ENCODE data around the gene C19orf12.
"Not testable (repeated sequence)": the region's sequence is repeated elsewhere in the genome, so short reads cannot be mapped to it uniquely, and the experiment has no call there.

The C19orf12 gene

DNA sequence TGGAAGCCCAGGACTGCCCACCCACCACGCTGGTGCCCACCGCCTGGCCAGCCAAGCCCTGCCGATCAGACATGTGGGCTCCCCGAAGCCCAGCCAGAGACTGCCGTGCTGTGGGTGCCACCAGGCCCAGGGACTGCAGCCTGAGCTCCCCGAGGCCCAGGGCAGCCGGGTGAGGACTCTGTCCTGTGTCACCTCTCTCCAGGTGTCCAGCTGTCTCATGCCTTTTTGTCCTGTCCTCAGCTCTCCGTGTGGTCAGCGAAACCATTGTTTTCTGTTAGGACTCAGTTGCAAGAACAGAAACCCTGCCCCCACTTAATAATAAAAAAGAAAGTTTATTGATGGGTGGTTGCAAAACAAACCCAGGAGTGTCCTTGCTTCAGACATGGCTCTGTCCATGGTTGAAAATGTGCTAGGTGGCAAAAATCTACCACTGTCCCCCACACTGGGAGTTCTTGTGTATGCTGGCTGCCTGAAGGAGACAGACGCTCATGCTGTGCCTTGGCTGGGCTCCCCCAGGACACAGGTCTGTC lies 39.9 kb downstream of the C19orf12 start:
- DNase-seq = no peak

DNA sequence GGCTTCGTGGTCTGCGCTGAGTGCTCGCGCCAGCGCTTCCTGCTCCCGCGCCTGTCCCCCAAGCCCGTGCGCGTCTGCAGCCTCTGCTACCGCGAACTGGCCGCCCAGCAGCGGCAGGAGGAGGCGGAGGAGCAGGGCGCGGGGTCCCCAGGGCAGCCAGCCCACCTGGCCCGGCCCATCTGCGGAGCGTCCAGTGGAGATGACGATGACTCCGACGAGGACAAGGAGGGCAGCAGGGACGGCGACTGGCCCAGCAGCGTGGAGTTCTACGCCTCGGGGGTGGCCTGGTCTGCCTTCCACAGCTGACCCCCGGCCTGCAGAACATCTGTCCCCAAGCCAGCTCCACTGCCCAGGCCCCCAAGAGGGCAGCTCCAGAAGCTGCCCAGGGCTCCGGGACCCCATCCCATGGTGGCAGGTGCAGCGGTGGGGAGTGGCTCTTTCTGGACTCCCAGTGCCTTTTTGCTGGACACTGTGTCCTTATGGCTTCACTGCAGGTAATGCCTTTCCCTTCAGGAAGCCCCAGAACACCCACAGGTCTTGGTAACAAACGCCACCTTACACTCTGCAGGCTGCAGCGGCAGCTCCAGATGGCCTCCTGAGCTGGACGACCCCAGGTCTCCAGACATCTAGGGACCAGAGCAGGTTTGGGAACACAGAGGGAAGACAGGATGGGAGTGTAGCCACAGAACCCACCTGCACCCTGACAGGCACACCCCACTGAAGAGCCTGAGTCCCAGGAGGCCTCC lies 40.5 kb downstream of the C19orf12 start:
- no peak for DNase-seq

DNA sequence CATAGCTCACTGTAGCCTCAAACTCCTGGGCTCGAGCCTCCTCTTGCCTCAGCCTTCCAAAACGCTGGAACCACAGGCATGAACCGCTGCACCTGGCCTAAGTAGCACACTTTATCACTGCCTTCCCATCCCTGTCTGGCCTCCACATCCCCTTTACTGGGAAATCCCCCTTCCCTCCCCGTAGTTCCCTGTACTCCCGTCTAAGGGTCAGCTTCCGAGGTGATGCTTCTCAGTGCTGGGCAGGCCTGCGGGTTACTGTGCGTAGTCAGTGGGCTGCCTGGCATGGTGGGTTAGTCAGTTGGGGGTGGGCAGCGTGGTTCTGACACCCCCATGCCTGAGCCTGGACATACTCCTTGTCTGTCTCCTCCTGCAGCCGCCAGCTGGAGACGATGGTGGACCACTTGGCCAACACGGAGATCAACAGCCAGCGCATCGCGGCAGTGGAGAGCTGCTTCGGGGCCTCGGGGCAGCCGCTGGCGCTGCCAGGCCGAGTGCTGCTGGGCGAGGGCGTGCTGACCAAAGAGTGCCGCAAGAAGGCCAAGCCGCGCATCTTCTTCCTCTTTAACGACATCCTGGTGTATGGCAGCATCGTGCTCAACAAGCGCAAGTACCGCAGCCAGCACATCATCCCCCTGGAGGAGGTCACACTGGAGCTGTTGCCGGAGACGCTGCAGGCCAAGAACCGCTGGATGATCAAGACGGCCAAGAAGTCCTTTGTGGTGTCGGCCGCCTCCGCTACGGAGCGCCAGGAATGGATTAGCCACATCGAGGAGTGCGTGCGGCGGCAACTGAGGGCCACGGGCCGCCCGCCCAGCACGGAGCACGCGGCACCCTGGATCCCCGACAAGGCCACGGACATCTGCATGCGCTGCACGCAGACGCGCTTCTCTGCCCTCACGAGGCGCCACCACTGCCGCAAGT lies 41.4 kb downstream of the C19orf12 start:
- DNase-seq = no peak

DNA sequence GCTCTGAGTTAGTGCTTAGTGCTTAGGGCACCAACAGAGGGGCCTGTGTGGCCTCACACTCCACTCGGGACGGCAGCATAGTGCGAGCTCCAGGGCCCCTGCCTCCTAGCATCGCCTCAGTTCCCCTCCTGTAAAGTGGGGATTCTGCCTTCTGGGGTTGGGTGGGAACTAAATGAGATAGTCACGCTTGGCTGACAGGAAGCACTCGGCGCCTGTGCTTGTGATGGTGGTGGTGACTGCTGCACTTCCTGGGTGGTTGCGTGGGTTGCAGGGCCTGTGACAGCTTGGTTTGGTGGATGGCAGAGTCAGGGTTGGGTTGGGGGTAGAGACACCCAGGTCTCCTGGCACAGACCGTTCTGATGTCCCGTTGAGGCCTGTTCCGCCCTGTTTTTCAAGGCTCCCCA lies 42.1 kb downstream of the C19orf12 start:
- no peak for DNase-seq

DNA sequence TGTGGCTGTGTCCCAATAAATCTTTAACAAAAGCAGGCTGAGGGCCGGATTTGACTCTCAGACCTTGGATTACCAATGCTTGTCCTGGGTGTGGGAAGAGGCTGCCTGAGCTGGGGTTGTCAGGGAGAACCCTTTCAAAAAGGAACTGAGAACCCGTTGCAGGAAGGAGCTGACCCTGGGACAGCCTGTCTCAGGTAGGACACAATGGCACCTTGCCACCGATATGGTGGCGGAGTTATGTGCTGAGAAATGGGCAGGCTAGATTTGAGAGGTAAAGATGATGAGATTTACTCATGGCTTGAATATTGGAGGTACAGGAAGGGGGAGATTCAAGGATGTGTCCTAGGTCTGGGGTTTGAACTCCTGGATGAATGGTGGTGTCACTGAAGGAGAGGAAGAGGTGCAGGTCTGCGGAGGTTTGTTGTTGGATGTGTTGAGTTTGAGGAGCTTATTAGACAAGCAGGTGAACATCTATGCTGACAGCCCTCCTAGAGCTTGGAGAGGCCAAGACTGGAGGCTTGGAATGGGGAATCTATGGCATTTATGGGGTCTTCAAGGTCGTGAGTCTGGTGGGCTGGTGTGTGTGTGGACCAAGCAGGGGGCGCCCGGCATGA lies 42.6 kb downstream of the C19orf12 start:
- DNase-seq = no peak

DNA sequence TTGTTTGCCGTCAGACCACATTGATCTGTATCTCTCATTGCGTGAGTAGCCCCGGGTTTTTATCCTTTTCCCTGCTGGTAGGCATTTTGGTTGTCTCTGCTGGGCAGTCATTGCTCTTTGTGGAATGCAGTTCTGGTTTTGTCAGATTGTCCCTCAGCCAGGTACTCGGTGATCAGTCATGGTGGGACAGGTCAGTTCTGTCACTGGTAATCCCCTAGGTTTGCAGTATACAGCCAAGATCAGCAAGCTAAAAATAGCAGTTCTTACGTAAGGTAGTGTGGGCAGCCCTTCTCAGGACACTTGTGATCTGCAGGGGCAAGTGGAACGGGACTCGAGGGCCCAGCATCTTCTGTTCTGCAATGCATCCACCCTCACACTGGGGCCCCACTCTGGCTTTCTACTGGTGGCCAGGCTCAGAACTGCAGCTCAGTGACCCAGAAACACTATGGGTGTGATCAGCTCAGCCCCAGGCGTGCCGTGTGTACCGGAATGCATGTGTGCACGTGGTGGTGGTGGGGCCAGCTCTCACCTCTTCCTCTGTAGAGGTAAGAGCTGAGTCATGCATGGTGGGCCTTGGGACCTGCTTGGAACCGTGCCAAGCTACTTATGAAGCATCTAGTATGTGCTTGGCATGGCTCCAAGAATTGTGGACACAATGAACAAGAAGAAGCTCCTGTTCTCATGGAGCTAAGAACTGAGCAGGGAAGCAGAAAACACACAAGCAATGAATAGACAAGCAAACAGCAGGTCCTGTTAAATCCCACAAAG lies 43.5 kb downstream of the C19orf12 start:
- no peak for DNase-seq

DNA sequence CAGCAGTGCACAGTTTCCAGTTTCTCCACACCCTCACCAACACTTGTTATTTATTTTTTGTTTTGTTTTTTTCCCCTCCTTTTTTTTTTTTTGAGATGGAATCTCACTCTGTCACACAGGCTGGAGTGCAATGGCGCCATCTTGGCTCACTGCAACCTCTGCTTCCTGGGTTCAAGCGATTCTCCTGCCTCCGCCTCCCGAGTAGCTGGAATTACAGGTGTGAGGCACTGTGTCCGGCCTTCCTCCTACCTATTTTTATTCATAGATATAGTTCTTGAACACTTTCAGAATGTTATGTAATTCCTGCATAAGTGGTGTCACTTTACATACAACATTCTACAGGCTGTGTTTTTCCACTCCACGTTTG lies 44.1 kb downstream of the C19orf12 start:
- not testable (repeated sequence) for DNase-seq

DNA sequence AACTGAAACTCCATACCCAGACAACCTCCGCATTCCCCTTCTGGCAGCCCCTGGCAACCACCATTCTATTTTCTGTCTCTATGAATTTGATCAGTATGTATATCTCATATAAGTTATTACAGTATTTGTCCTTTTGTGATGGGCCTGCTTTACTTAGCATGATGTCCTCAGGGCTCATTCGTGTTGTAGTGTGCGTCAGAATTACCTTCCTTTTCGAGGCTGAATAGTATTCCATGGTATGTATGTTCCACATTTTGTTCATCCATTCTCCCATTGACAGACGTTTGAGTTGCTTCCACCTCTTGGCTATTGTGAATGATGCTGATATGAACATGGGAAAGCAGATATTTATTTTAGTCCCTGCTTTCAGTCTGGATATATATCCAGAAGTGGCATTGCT lies 44.8 kb downstream of the C19orf12 start:
- no peak for DNase-seq

DNA sequence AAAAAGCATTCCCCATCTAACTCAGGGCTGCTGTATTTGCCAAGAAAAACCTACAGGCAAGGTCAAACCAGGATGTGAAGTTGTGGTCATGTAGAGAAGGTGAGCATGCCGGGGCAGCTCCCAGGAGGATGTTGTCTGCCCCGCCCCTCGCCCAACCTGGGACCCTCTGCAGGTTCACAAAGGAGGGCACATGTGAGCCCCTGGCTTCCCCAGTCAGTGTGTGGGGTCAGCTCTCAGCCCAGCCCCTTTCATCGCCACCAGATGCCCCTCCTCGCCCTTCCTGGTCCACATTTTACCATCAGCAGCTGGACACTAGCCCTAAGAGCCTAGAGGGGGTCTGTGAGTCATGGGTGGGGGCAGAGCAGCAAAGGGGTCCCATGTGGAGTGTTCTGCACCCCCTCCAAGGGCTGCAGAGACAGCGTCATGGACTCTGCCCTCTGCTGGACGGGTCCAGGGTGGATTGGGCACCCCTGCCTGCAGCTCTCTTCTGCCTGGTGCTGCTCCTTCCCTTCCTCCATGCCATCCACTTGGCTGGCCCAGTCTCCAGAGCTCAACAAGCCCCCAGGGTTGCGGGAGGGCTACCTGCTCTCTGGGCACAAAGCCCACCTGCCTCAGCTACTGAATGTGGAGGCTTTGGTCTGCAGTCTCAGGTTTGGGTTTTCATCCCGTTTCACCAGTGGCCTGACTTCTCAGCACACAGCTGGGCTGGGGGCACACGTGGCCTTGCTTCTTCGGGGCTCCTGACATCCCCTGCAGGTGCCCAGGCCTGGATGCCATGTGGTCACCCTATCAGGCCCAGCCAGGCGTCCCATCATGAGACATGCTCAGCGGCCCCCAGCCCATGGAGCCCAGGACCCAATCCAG lies 46.1 kb downstream of the C19orf12 start:
- DNase-seq = no peak

DNA sequence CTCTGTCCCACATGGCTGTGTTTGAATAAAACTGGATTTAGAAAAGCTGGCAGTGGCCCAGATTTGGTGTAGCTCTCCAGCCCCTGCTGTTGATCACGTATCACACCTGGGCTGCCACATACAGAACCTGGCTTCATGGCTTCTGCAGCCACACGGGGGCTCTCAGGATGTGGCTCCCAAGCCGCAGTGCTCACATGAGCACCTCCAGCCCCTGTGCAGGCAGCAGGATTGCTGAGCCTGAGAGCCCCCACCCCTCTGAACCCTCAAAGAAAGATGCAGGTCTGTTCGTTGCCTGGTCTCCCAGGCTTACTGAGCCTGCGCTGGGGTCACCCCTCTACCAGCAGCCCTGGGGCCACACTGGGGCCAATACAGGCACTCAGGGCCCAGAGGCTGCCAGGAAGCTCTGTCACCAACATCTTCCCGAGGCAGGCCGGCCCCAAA lies 47.1 kb downstream of the C19orf12 start:
- no peak for DNase-seq

DNA sequence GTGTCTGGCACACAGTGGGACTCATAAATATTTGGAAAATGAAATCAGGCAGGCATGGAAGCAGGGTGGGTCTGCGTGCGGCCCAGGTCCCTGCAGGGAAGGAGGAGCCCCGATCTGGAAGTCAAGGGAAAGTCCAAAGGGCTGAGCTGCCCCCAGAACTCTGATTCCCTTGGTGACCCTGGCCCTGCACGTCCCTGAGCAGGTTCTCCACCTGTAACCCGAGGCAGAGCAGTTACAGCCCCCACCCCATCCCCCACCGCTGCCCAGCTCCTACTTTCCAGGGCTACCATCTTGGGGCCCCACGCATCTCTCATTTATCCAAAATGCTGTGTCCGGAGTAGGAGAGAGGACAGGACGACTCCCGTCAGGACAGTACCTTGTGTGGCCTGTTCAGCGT lies 47.7 kb downstream of the C19orf12 start:
- no peak for DNase-seq

DNA sequence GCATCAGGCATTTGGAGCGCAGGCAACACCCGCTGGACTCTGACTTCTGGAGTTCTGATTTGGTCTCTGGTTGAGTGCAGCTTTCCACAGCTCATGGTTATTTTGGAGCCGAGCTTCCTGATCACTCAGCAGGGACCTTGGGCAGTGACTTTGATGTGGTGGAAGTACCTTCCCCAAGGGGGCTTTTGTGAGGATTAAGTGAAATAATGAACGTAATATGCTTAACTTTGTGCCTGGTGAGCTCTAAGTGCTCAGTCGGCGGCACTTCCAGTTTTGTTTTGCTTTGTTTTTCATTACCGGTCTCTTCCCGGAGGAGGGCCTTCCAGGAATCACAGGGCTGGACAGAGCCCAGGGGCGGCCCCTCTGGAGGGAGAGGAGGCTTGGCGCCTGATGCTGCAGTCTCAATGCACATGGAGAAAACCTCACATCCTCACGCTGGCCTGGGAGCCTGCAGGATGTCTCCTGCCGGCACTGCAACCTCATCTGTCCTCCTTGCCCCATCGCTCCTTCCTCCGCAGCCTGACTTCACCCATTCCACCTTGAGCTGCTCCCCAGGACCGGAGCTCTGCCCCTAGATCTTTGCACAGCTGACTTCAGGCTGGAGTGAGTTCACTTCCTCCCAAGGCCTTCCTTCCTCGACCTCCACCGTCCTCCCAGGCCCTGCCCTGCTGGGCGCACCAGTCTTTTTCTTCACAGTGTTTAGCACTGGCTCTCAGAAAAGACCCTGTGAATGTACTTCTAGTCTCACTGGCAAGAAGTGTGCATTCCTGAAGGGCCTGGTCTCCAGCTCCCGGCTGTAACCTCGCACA lies 48.3 kb downstream of the C19orf12 start:
- peak; percentile 90 for DNase-seq

DNA sequence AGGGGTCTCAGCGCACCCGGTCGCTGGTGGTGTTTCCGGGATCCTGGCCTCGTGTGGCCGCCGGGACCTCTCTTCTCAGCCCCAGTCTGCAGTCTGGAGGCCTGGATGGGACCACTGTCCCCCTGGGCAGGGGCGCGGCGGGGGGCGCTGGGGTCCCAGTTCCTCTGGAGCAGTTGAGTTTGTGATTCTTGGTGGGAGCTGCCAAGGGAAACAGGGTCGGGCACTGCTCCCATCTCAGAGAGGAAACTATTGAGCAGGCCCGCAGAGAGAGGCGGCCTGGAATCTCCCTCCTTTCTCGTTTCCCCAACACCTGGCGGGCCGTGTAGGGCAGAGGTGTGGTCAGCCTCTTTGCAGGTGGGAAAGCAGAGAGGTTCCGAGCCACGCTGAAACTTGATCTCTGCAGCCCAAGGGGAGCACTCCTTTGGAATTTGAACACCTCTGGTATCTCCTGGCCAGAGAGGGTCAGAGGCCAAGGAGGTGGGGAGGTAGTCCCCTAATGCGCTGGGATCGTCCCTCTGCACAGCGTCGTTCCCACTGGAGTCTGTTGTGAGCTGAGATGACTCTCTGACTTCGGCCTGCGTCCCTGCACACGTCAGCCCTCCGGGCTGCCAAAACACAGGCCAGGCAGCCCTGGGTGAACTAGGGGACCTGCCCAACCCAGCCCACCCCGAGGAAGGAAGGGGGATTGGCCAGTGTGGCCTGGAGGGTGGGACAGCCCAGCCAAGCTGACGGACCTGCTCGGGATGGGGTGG lies 49.1 kb downstream of the C19orf12 start:
- peak; percentile 66 for DNase-seq

DNA sequence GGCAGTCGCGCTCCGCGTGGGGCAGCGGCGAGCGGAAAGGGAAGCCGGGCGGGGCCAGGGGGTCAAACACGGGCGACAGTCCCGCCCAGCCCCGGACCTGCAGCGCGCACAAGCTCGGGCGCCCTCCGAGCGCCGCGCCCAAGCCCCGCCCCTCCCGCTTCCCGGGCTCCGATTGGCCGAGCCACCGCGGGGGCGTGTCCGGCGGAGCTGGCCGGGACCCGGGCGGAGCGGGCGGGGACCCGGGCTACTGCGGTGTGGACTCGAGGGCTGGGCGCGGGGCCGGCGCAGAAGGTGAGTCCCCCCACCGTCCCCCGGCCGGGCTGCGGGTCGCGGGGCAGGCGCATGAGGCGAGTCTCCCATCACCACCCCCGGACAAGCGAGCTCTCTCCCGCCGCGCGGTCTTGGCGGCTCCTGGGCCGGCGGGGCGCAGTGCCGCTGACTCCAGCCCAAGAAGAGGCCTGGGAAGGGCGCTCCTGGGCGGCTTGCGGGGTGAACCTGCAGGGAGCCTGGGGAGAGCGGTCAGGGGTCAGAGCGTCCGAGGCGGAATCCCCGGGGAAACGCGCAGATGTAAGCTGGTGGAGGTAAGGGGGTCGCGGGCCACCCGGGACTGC lies 49.7 kb downstream of the C19orf12 start, which contains the start of gene PLEKHF1:
TSS of gene PLEKHF1 (plus strand) at position 247 of the 611 bp plus-strand sequence. CDS start 8,379 bp downstream, outside the sequence.
- peak; percentile 93 for DNase-seq

DNA sequence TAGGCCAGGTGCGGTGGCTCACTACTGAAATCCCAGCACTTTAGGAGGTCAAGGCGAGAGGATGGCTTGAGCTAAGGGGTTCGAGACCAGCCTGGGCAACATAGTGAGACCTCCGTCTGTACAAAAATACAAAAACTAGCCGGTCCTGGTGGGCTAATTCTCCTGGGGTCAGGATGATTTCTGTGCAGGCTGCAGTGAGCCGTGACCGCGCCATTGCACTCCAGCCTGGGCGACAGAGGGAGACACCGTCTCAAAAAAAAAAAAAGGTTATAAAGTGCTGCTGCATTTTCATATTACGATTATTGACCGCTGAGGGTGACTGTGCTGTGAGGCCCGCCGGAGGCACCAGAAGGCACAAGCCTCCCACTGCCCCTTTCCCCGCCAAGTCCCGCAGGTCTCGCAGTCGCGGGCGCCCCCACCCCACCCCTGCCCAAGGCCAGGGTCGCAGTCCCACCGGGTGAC lies 50.3 kb downstream of the C19orf12 start:
- no peak for DNase-seq

DNA sequence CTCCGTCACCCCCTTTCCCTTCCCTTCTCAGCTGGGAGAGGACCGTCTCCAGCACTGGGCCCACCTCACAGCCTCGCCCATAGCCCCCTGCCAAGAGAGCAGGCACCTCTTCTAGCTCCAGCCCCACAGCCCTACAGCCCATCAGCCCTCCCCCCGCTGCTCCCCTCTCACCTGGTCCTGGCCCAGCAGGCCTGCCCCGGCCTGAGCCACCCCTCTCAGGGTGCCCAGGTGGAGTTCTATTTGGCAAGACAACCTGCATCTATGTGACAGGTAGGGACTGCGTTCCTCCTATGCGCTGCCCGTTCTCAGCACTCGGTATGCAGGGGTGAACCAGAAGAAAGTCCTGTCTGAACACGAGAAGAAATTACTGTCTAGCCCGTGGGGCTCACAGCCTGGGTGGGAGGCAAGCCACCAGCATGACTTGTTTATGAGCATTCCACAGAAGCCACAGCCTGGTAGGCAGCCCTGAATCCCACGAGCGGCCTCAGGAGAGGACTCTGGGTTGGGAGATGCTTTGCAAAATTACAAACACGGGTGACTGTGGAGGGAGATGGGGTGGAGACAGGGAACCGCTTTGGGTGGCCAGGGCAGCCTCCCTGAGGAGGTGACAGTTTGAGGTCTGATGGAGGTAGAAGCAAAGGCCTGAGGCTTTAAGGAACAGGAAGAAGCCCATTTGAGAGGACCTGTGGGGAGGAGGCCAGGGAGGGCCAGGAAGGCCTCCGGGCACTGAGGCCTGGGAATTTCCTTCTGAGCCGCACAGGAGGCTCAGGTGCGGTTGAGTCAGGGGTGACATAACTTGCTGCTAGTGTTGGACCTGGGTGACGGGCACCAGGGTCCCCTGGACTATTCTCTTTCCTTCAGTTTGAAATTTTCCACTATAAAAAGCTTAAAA lies 51.0 kb downstream of the C19orf12 start:
- DNase-seq = no peak

DNA sequence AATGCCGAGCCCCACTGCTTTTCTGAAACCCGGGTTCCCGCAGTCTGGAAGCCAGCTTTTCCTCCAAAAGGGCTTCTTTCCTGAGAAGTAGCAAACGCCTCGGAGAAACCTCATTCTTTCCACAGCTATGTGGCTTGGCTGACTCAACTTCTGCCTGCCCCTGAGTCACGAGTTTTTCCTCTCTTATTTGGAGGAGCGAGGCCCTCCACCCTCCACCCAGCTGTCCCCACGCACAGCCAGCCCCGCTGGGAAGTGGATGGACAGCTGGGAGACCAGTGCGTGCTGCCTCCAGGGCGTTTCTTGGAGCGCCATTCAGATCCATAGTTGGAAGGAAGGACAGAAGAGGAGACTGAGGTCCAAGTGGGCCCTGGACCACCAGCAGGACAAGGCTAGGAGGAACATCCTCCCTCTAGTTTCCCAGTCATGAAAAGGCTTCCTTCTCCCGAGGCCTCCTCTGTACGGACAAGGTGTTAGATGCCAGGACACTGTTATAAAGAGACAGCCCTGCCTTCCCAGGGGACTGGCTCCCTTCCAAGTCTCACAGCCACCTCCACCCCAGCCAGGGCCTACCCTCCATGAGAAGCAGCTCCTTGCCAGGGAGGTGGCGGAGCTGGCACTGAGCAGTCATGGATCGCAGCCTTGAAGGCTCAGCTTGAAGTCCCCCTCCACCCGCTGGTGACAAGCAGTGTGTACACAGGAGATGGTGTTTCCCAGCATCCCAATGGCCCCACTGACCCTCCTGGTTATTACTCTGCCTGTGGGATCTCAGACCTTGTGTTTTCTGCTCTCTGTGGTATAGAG lies 52.3 kb downstream of the C19orf12 start:
- peak; percentile 86 for DNase-seq
